ENCODE results near the gene DGCR6L. TPM values are rescaled to one million over a fixed set of nuclear protein-coding genes. Genes with fewer than 3 reads are reported as not detected.

Gene DGCR6L
- total and polyA plus RNA-seq, 2 of the 4 experiments (the other 2 are of a cell fraction), result 65.4 to 80.4 TPM

DNA sequence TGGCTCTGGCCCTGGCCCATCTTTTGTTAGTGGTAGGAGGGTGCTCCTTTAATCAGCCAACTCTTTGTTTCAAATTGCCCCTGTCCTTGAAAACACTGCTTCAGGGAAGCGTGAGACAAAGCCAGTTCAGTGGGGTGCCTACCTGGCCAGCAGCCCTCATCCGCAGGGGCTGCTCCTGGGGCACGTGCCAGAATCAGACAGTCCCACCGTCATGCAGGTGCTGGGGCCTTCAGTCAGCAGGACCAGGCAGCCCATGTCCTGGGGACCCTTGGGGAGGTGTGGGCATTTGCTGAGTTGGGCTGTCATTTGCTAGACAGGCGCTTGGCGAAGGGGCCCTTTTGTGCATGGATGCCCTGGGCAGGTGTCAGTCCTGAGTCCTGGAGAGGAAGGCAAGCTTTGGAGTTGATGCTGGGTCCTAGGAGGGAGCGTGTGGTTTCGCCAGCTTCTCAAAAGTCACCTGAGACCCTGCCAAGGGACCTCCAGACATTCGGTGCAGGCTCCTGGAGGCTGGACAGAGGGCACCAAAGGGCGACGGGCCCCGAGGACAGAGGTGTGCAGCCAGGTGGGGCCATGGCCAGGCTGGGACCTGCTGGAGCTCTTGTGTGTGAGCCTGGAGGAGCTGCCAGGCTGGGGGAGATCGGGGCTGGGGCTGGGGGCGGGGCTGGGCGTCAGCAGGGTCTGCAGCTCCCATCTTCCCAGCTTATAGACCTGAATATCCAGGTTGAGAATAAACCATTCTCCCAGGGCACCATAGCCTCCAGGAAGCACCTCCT lies 36.8 kb downstream of the DGCR6L start:
- no peak for ATAC-seq (ENCODE audit: low read depth)

More for the DNA sequence above, 36.8 kb downstream of the DGCR6L start:
- H3K9me1 ChIP-seq (ENCODE audit: insufficient read depth, low read length), result no peaks in the 10 kb centered on the region
- DNase-seq, result no peak
- H3K14ac ChIP-seq (replicated peaks; ENCODE audit: low read depth, low read length), result no peak overlapping the region
- no peak overlapping the region for H3K9ac ChIP-seq (ENCODE audit: low read depth, low read length)
- H3K56ac ChIP-seq (ENCODE audit: extremely low read depth, insufficient read depth, low read length), result no peak overlapping the region
- H4K91ac ChIP-seq (ENCODE audit: insufficient read depth, low read depth, low read length), result no peak overlapping the region
- intact Hi-C loops (cut with micrococcal nuclease) (no loop called here), dilution Hi-C loops (cut with HindIII; ENCODE audit: low sequenced_read_pairs, unreplicated experiment) (no loop called here), in situ Hi-C loops (cut with MboI; ENCODE audit: low sequenced_read_pairs) (no loop called here)
- no peak overlapping the region for H2BK15ac ChIP-seq (ENCODE audit: low read depth, low read length)
- H3K4me1 ChIP-seq (ENCODE audit: control insufficient read depth, insufficient read depth, low read length), result no peaks in the 10 kb centered on the region
- CTCF ChIA-PET, result no interaction called here
- no peak overlapping the region for H2BK20ac ChIP-seq (ENCODE audit: low read depth, low read length)
- no peaks in the 10 kb centered on the region for H3K9me3 ChIP-seq (ENCODE audit: control insufficient read depth, insufficient read depth, low read length)
- TF ChIP-seq NFE2L2 (IDR thresholded peaks at IDR 0.05; ENCODE audit: low read depth, low read length) (no peak), MAFK (IDR thresholded peaks at IDR 0.05; ENCODE audit: low read depth, low read length) (no peak), MAZ (IDR thresholded peaks at IDR 0.05; ENCODE audit: borderline replicate concordance, low read depth, low read length) (no peak), CHD1 (IDR thresholded peaks at IDR 0.05; ENCODE audit: low read depth, low read length) (no peak), POLR2A (IDR thresholded peaks at IDR 0.05; ENCODE audit: low read depth, low read length) (no peak), FOS (IDR thresholded peaks at IDR 0.05; ENCODE audit: low read depth, low read length) (no peak), MXI1 (IDR thresholded peaks at IDR 0.05; ENCODE audit: borderline replicate concordance, low read depth, low read length) (no peak), RCOR1 (IDR thresholded peaks at IDR 0.05; ENCODE audit: insufficient replicate concordance, low read length) (no peak), BHLHE40 (IDR thresholded peaks at IDR 0.05; ENCODE audit: low read depth, low read length) (no peak), RFX5 (IDR thresholded peaks at IDR 0.05; ENCODE audit: low read depth, low read length) (no peak), RAD21 (IDR thresholded peaks at IDR 0.05; ENCODE audit: low read length) (no peak)
- TF ChIP-seq, protein P1, sequence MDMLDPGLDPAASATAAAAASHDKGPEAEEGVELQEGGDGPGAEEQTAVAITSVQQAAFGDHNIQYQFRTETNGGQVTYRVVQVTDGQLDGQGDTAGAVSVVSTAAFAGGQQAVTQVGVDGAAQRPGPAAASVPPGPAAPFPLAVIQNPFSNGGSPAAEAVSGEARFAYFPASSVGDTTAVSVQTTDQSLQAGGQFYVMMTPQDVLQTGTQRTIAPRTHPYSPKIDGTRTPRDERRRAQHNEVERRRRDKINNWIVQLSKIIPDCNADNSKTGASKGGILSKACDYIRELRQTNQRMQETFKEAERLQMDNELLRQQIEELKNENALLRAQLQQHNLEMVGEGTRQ (IDR thresholded peaks at IDR 0.05; ENCODE audit: low read depth, low read length), result no peak
- TF ChIP-seq, protein P2, sequence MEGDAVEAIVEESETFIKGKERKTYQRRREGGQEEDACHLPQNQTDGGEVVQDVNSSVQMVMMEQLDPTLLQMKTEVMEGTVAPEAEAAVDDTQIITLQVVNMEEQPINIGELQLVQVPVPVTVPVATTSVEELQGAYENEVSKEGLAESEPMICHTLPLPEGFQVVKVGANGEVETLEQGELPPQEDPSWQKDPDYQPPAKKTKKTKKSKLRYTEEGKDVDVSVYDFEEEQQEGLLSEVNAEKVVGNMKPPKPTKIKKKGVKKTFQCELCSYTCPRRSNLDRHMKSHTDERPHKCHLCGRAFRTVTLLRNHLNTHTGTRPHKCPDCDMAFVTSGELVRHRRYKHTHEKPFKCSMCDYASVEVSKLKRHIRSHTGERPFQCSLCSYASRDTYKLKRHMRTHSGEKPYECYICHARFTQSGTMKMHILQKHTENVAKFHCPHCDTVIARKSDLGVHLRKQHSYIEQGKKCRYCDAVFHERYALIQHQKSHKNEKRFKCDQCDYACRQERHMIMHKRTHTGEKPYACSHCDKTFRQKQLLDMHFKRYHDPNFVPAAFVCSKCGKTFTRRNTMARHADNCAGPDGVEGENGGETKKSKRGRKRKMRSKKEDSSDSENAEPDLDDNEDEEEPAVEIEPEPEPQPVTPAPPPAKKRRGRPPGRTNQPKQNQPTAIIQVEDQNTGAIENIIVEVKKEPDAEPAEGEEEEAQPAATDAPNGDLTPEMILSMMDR (conservative IDR thresholded peaks at IDR 0.05; ENCODE audit: low read depth, low read length), result no peak
- no TSS peak for BruUV-seq (replicated peaks)
- no peak overlapping the region for H3K4ac ChIP-seq (ENCODE audit: low read depth, low read length)
- H3K79me1 ChIP-seq (ENCODE audit: low read depth in 1 of 2, low read length in 2 of 2), result no peaks in the 10 kb centered on the region
- no peak overlapping the region for H3K4me2 ChIP-seq (ENCODE audit: low read depth, low read length)
- no peak overlapping the region for H3K27ac ChIP-seq (ENCODE audit: insufficient read depth, low read length)
- no peak overlapping the region for H2AK5ac ChIP-seq (ENCODE audit: low read depth, low read length)
- H3K23ac ChIP-seq (ENCODE audit: low read depth, low read length), result no peak overlapping the region
- no peak overlapping the region for H4K5ac ChIP-seq (ENCODE audit: low read depth, low read length)
- H2BK120ac ChIP-seq (ENCODE audit: low read depth, low read length), result no peak overlapping the region
- H3K18ac ChIP-seq (ENCODE audit: low read depth, low read length), result no peak overlapping the region
- H2AFZ ChIP-seq (replicated peaks; ENCODE audit: low read length, poor library complexity), result peak overlapping the region; percentile 21
- no peak overlapping the region for H2BK5ac ChIP-seq (ENCODE audit: low read depth, low read length, poor library complexity, severe bottlenecking)
- no peaks in the 10 kb centered on the region for H3K36me3 ChIP-seq (ENCODE audit: control insufficient read depth, insufficient read depth, low read length)
- no peak overlapping the region for H4K8ac ChIP-seq (ENCODE audit: low read depth in 2 of 2, low read length in 2 of 2)
- 74% methylated on average over 3 of the region's 15 CpGs; no CpG with 5 or more reads in 1 of the 2 experiments for WGBS, 2 experiments (ENCODE audit: extremely low coverage in 2 of 2, insufficient read length in 1 of 2)
- no peak overlapping the region for H3K4me3 ChIP-seq (ENCODE audit: insufficient read depth, low read depth, low read length)
- no peaks in the 10 kb centered on the region for H4K20me1 ChIP-seq (ENCODE audit: insufficient read depth, low read length)
- peaks cover 12% of the 10 kb centered on the region for H3K27me3 ChIP-seq (ENCODE audit: control insufficient read depth, insufficient read depth, low read length)
- POLR2A ChIA-PET (ENCODE audit: unreplicated experiment), result no interaction called here
- H2AK9ac ChIP-seq (replicated peaks; ENCODE audit: low read depth, low read length, poor library complexity), result no peak overlapping the region
